Measurements from ENCODE around the gene A2M. TPM values are rescaled to one million over a fixed set of nuclear protein-coding genes. Genes with fewer than 3 reads are reported as not detected.
A peak's percentile ranks its signal among the peaks of the same experiment; 100 is the strongest.

Gene A2M
- total RNA-seq, 2 donors from 2014 or later = 105 to 201 TPM

- Histone ChIP-seq H3K9me3 (no peaks in the 10 kb centered on the region), H3K36me3 (no peaks in the 10 kb centered on the region), H3K4me1 (peaks cover 1% of the 10 kb centered on the region)
Measured at GRCh38 chr12:9068600-9068999, 47.1 kb downstream of the A2M start.

DNA sequence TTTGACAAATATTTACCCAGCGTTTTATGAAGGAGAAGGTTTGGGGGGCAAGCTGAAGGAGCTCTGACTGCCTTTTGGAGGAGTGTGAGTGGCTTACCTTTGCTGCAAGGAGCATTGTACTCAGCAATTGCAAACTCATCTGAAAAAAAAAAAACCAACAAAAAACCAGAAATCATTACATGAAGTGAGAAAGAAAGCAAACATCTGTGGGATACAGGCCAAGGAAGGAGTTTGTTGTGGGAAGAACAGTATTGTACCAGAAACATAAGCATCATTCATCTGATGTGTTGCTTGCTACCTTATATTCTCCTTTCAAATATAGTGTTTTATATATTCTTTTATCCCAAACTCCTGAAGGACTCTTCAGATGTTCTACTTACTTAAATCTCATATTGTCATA lies 47.6 kb downstream of the A2M start:
- H3K4me1 ChIP-seq = peaks cover 4% of the 10 kb centered on the region
- no peak overlapping the region for H3K4me3 ChIP-seq
- no peaks in the 10 kb centered on the region for H3K36me3 ChIP-seq
- intact Hi-C loops (cut with DNase I) = loop anchor here (10.0 kb wide), 1 partner anchor 207 kb away; no protein-coding TSS in a partner anchor
- DNase-seq = no peak
- TF ChIP-seq, protein P1, sequence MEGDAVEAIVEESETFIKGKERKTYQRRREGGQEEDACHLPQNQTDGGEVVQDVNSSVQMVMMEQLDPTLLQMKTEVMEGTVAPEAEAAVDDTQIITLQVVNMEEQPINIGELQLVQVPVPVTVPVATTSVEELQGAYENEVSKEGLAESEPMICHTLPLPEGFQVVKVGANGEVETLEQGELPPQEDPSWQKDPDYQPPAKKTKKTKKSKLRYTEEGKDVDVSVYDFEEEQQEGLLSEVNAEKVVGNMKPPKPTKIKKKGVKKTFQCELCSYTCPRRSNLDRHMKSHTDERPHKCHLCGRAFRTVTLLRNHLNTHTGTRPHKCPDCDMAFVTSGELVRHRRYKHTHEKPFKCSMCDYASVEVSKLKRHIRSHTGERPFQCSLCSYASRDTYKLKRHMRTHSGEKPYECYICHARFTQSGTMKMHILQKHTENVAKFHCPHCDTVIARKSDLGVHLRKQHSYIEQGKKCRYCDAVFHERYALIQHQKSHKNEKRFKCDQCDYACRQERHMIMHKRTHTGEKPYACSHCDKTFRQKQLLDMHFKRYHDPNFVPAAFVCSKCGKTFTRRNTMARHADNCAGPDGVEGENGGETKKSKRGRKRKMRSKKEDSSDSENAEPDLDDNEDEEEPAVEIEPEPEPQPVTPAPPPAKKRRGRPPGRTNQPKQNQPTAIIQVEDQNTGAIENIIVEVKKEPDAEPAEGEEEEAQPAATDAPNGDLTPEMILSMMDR (IDR thresholded peaks at IDR 0.05) = no peak
- no peaks in the 10 kb centered on the region for H3K27me3 ChIP-seq
- no peak overlapping the region for H3K9ac ChIP-seq (ENCODE audit: low read depth in 2 of 2, low read length in 2 of 2)
- H3K27ac ChIP-seq = no peak overlapping the region
- no peaks in the 10 kb centered on the region for H3K9me3 ChIP-seq

More at GRCh38 chr12:9068600-9068999, 47.1 kb downstream of the A2M start:
- no peak overlapping the region for H3K9ac ChIP-seq (ENCODE audit: low read depth in 2 of 2, low read length in 2 of 2)
- TF ChIP-seq, protein P1 (IDR thresholded peaks at IDR 0.05) = no peak
- no peak overlapping the region for H3K27ac ChIP-seq
- intact Hi-C loops (cut with DNase I) = loop anchor here (10.0 kb wide), 1 partner anchor 206 kb away; no protein-coding TSS in a partner anchor
- H3K27me3 ChIP-seq = no peaks in the 10 kb centered on the region
- H3K4me3 ChIP-seq = no peak overlapping the region
- no peak for DNase-seq

DNA sequence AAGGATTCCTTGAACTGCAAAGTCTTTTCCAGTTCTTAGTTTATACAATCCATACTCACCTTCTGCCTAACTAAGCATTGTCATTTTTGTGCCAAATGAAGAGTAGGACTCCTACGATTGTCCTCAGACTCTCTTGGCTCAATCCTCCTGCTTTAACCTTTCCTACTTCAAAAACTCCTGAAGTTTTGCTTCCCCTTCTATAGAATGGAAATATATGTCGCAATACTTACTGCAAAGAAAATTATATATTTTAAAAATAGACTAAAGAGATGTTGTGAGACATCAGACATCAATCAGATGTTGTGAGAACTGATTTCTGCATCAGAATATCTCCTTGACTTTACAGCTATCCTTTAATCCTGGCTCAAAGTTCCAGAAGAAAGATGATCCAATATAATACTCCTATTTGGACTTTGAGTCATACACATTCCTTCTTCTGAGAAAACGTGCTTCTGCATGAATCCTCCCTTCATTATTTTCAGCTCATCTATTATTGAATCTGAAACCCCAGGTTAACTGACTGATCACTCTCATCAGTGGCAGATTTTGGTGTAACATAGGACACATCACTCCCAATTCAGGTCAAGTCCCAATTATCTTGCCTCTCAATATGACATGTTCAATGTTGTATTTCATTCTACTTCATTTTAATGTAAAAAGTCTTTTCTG lies 48.8 kb downstream of the A2M start:
- Histone ChIP-seq H3K36me3 (no peaks in the 10 kb centered on the region), H3K27me3 (no peaks in the 10 kb centered on the region), H3K27ac (no peak overlapping the region), H3K4me3 (no peak overlapping the region), H3K9me3 (no peaks in the 10 kb centered on the region), H3K4me1 (peaks cover 4% of the 10 kb centered on the region), H3K9ac (ENCODE audit: low read depth in 2 of 2, low read length in 2 of 2) (no peak overlapping the region)
- TF ChIP-seq, protein P1 (IDR thresholded peaks at IDR 0.05) = no peak
- intact Hi-C loops (cut with DNase I) = loop anchor here (10.0 kb wide), 1 partner anchor 208 kb away; no protein-coding TSS in a partner anchor
- DNase-seq = no peak

DNA sequence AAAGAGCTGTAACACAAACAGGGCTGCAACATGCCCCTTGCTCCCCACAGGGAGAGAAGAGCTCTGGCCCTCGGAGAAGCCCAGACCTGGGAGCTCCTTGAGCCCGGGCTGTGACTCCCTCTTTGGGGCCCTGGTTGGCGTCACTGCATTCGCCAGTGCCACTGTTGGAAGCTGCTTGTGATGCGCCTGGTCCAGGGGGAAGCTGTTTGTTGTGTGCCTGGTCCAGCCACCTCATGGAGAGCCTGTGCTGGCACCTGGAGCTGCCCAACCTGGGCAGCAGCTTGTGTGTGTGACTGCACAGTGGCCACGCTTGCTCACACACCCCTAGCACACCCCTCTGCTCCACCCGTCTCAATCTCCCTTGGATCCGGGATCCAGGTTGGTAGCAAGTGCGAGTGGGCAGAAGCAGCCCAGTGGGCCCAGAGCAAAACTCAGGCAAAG lies 49.5 kb downstream of the A2M start:
- no peak for DNase-seq
- Histone ChIP-seq H3K36me3 (no peaks in the 10 kb centered on the region), H3K4me1 (peaks cover 4% of the 10 kb centered on the region), H3K27me3 (no peaks in the 10 kb centered on the region), H3K9me3 (no peaks in the 10 kb centered on the region), H3K9ac (ENCODE audit: low read depth in 2 of 2, low read length in 2 of 2) (no peak overlapping the region), H3K27ac (no peak overlapping the region), H3K4me3 (no peak overlapping the region)
- intact Hi-C loops (cut with DNase I) = loop anchor here (10.0 kb wide), 1 partner anchor 209 kb away; no protein-coding TSS in a partner anchor
- TF ChIP-seq, protein P1 (IDR thresholded peaks at IDR 0.05) = no peak

DNA sequence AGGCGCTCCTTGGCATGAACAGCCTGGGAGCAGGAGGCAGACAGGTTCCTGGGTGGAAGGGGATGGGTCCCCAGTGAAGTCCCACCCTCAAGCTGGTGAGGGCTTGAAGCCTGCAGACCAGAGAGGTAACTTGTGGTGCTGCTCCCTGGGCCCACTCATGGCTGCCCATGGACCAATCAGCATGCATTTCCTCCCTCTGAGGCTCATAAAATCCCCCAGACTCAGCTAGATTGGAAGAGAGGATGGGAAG lies 50.2 kb downstream of the A2M start:
- intact Hi-C loops (cut with DNase I) = loop anchor here (10.0 kb wide), 1 partner anchor 209 kb away; no protein-coding TSS in a partner anchor
- Histone ChIP-seq H3K4me3 (peak overlapping the region; percentile 78), H3K4me1 (peaks cover 4% of the 10 kb centered on the region), H3K9ac (ENCODE audit: low read depth in 2 of 2, low read length in 2 of 2) (peak overlapping the region; percentile 40 to 57), H3K9me3 (no peaks in the 10 kb centered on the region), H3K36me3 (no peaks in the 10 kb centered on the region), H3K27me3 (no peaks in the 10 kb centered on the region), H3K27ac (no peak overlapping the region)
- no peak for DNase-seq
- TF ChIP-seq, protein P1 (IDR thresholded peaks at IDR 0.05) = no peak

Data from colonic mucosa (tissue), 4 donors.